H9 (cell line): Measurements from ENCODE around the gene CPD. TPM values are rescaled to one million over a fixed set of nuclear protein-coding genes. Genes with fewer than 3 reads are reported as not detected.

Experiments used
- DNase-seq: peaks from one replicate; pipeline ENCODE4 v3.0.0-alpha.2; 2017
- H2AFZ ChIP-seq: one replicate; pipeline ENCODE4 v1.6.1; 2013; ENCODE audit warnings: mild to moderate bottlenecking, low read length, control low read depth, moderate library complexity
- H2AK5ac ChIP-seq: 2 replicates; pipeline ENCODE4 v1.6.1; 2013; ENCODE audit warnings: low read length, control low read depth, mixed read lengths; ENCODE audit not compliant: insufficient read length
- H2BK120ac ChIP-seq: one replicate; pipeline ENCODE4 v1.6.1; 2013; ENCODE audit warnings: low read depth, mild to moderate bottlenecking, low read length, control low read depth, inconsistent platforms; ENCODE audit not compliant: poor library complexity, severe bottlenecking
- H2BK12ac ChIP-seq: 2 replicates; pipeline ENCODE4 v1.6.1; 2013; ENCODE audit warnings: low read length, control low read depth, mixed read lengths, low read depth; ENCODE audit not compliant: insufficient read length
- H2BK15ac ChIP-seq: 2 replicates; pipeline ENCODE4 v1.6.1; 2013; ENCODE audit warnings: low read depth, low read length, control low read depth
- H2BK20ac ChIP-seq: one replicate; pipeline ENCODE4 v1.6.1; 2013; ENCODE audit warnings: low read depth, mild to moderate bottlenecking, low read length, control low read depth, inconsistent platforms; ENCODE audit not compliant: poor library complexity, severe bottlenecking
- H2BK5ac ChIP-seq: 2 replicates; pipeline ENCODE4 v1.6.1; 2013; ENCODE audit warnings: low read length, control low read depth, mixed read lengths; ENCODE audit not compliant: insufficient read length
- H3K14ac ChIP-seq: 2 replicates; pipeline ENCODE4 v1.6.1; 2013; ENCODE audit warnings: low read length, control low read depth; ENCODE audit not compliant: insufficient read depth
- H3K18ac ChIP-seq: 2 replicates; pipeline ENCODE4 v1.6.1; 2013; ENCODE audit warnings: low read depth, mild to moderate bottlenecking, mixed read lengths, low read length, control low read depth; ENCODE audit not compliant: insufficient read length
- H3K23ac ChIP-seq: 2 replicates; pipeline ENCODE4 v1.6.1; 2013; ENCODE audit warnings: low read length, control low read depth, mixed read lengths, low read depth; ENCODE audit not compliant: insufficient read length
- H3K23me2 ChIP-seq: 2 replicates; pipeline ENCODE4 v1.6.1; 2013; ENCODE audit warnings: low read depth, mild to moderate bottlenecking, mixed read lengths, low read length, control low read depth; ENCODE audit not compliant: insufficient read length, poor library complexity, severe bottlenecking
- H3K27ac ChIP-seq: 2 replicates; pipeline ENCODE4 v1.5.1; 2013; ENCODE audit warnings: low read length, control low read depth, mixed read lengths, low read depth; ENCODE audit not compliant: insufficient read length
- H3K27me3 ChIP-seq: 2 replicates; pipeline ENCODE4 v1.6.1; 2013; ENCODE audit warnings: low read length, control low read depth, inconsistent platforms; ENCODE audit not compliant: insufficient read depth
- H3K4ac ChIP-seq: 2 replicates; pipeline ENCODE4 v1.6.1; 2013; ENCODE audit warnings: low read depth, mild to moderate bottlenecking, control low read depth, inconsistent platforms, low read length, moderate library complexity
- H3K4me1 ChIP-seq: 2 replicates; pipeline ENCODE4 v1.6.1; 2013; ENCODE audit warnings: low read length, control low read depth, inconsistent platforms; ENCODE audit not compliant: insufficient read depth
- H3K4me2 ChIP-seq: 2 replicates; pipeline ENCODE4 v1.6.1; 2013; ENCODE audit warnings: low read length, control low read depth, mixed read lengths; ENCODE audit not compliant: insufficient read length, insufficient read depth
- H3K56ac ChIP-seq: 2 replicates; pipeline ENCODE4 v1.6.1; 2013; ENCODE audit warnings: low read depth, mild to moderate bottlenecking, mixed read lengths, low read length, control low read depth; ENCODE audit not compliant: insufficient read length
- H3K79me1 ChIP-seq: 2 replicates; pipeline ENCODE4 v1.6.1; 2013; ENCODE audit warnings: low read depth, mild to moderate bottlenecking, moderate library complexity, low read length, control low read depth, inconsistent platforms; ENCODE audit not compliant: insufficient read depth, poor library complexity, severe bottlenecking
- H3K79me2 ChIP-seq: 2 replicates; pipeline ENCODE4 v1.6.1; 2013; ENCODE audit warnings: low read length, control low read depth, inconsistent platforms; ENCODE audit not compliant: insufficient read depth
- H3K9ac ChIP-seq: 2 replicates; pipeline ENCODE4 v1.6.1; 2013; ENCODE audit warnings: low read length, control low read depth, mixed read lengths; ENCODE audit not compliant: insufficient read length; ENCODE audit errors: extremely low read depth
- H3K9me3 ChIP-seq: one replicate; pipeline ENCODE4 v1.6.1; 2013; ENCODE audit warnings: low read depth, low read length, inconsistent platforms; ENCODE audit not compliant: control insufficient read depth
- H3T11ph ChIP-seq: one replicate; pipeline ENCODE4 v1.6.1; 2013; ENCODE audit warnings: mild to moderate bottlenecking, low read length, control low read depth, inconsistent platforms
- H4K20me1 ChIP-seq: one replicate; pipeline ENCODE4 v1.6.1; 2013; ENCODE audit not compliant: control insufficient read depth, insufficient read length, insufficient read depth
- H4K5ac ChIP-seq: 2 replicates; pipeline ENCODE4 v1.6.1; 2013; ENCODE audit warnings: low read depth, mild to moderate bottlenecking, mixed read lengths, low read length, control low read depth; ENCODE audit not compliant: insufficient read length
- H4K8ac ChIP-seq: replicated peaks from 2 replicates; pipeline ENCODE4 v1.6.1; 2013; ENCODE audit warnings: low read length, control low read depth, mixed read lengths, low read depth; ENCODE audit not compliant: insufficient read length
- H4K91ac ChIP-seq: 2 replicates; pipeline ENCODE4 v1.6.1; 2013; ENCODE audit warnings: low read depth, mild to moderate bottlenecking, moderate library complexity, mixed read lengths, low read length, control low read depth; ENCODE audit not compliant: insufficient read length
- H3K27ac Mint-ChIP-seq, 3 experiments: 2 replicates in 2 of 3; 3 replicates in 1 of 3; pipeline ENCODE4 v1.8.0; 2020 to 2021; ENCODE audit warnings: mixed read lengths in 3 of 3, mild to moderate bottlenecking in 1 of 3, moderate library complexity in 1 of 3
- H3K27me3 Mint-ChIP-seq: 2 replicates; pipeline ENCODE4 v1.8.0; 2021; ENCODE audit warnings: low read depth, mild to moderate bottlenecking, moderate library complexity, mixed read lengths
- H3K36me3 Mint-ChIP-seq, 3 experiments: 2 replicates in 2 of 3; 3 replicates in 1 of 3; pipeline ENCODE4 v1.8.0; 2020 to 2021; ENCODE audit warnings: low read depth in 3 of 3, mixed read lengths in 3 of 3; ENCODE audit not compliant: insufficient read depth in 1 of 3
- H3K4me1 Mint-ChIP-seq, 2 experiments: 2 replicates each; pipeline ENCODE4 v1.8.0; 2020; ENCODE audit warnings: mixed read lengths in 2 of 2
- H3K4me3 Mint-ChIP-seq, 2 experiments: 2 replicates in 1 of 2; 3 replicates in 1 of 2; pipeline ENCODE4 v1.8.0; 2020 to 2021; ENCODE audit warnings: mild to moderate bottlenecking in 2 of 2, mixed read lengths in 2 of 2, moderate library complexity in 1 of 2
- H3K9me3 Mint-ChIP-seq, 2 experiments: 2 replicates in 1 of 2; 3 replicates in 1 of 2; pipeline ENCODE4 v1.8.0; 2020; ENCODE audit warnings: mild to moderate bottlenecking in 2 of 2, mixed read lengths in 2 of 2, moderate library complexity in 1 of 2
- WGBS: extraction: QIAGEN DNeasy Blood & Tissue Kit; methylation state at CpG from one replicate; pipeline ENCODE4 v1.1.7; 2013; ENCODE audit warnings: missing lambda C conversion rate, low lambda C conversion rate, mixed read lengths; ENCODE audit not compliant: insufficient read length; ENCODE audit errors: extremely low coverage; 5-methylcytosine and 5-hydroxymethylcytosine counted together
- total RNA-seq: library from RNA; stranded (reverse); gene quantifications from 2 replicates; pipeline ENCODE4 v1.2.1, GENCODE V29; 2021
- TF ChIP-seq, protein P1 (sequence below): fragments of 200-600 bp; sonication (generic); conservative IDR thresholded peaks from 3 replicates; pipeline ENCODE4 v1.8.0; 2021; ENCODE audit warnings: antibody characterized with exemption, mild to moderate bottlenecking

CPD gene
- total RNA-seq, 1 experiment from 2014 or later, result 47.0 TPM

DNA sequence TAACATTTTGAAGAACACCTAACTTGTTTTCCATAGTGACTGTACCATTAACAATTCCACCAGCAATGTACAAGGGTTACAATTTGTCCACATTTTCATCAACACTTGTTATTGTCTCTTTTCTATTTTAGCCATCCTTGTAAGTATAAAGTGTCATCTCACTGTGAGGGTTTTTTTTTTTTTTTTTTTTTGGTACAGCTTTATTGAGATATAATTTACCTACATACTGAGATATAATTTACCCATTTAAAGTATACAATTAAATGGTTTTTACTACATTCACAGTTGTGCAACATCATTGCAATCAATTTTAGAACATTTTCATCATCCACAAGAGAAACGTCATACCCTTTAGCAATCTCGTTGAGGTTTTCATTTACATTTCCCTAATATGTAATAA lies 27.0 kb upstream of the CPD start:
- no peak overlapping the region for H2BK5ac ChIP-seq
- H2BK12ac ChIP-seq, result no peak overlapping the region
- H3K4ac ChIP-seq, result no peak overlapping the region
- Mint-ChIP-seq H3K36me3 (no peaks in the 10 kb centered on the region), H3K9me3 (0 out of 5 replicates have a peak, but pooled peaks cover 0 to 2% of the 10 kb centered on the region in 2 experiments), H3K27me3 (no peaks in the 10 kb centered on the region; the same call in 1 of the 2 replicates), H3K4me1 (peaks cover 7 to 8% of the 10 kb centered on the region in 2 experiments), H3K27ac (no peak overlapping the region), H3K4me3 (no peak overlapping the region)
- H3K4me1 ChIP-seq, result no peaks in the 10 kb centered on the region
- no peak overlapping the region for H3K18ac ChIP-seq
- no peaks in the 10 kb centered on the region for H3K23me2 ChIP-seq
- no peak overlapping the region for H4K91ac ChIP-seq
- H3K56ac ChIP-seq, result no peak overlapping the region
- H2AFZ ChIP-seq, result no peak overlapping the region
- no peak overlapping the region for H2BK20ac ChIP-seq
- H3K9me3 ChIP-seq, result no peaks in the 10 kb centered on the region
- no CpG with 5 or more reads among the region's 2 CpGs for WGBS
- no peak overlapping the region for H3T11ph ChIP-seq
- no peak overlapping the region for H2BK120ac ChIP-seq
- H3K27ac ChIP-seq, result no peak overlapping the region
- no peak overlapping the region for H2BK15ac ChIP-seq
- no peak for DNase-seq
- no peak overlapping the region for H4K5ac ChIP-seq
- no peak overlapping the region for H3K9ac ChIP-seq
- no peak overlapping the region for H3K14ac ChIP-seq
- no peaks in the 10 kb centered on the region for H4K20me1 ChIP-seq
- H3K23ac ChIP-seq, result no peak overlapping the region
- H3K27me3 ChIP-seq, result no peaks in the 10 kb centered on the region
- no peak overlapping the region for H3K4me2 ChIP-seq
- H3K79me1 ChIP-seq, result no peaks in the 10 kb centered on the region
- TF ChIP-seq, protein P1, sequence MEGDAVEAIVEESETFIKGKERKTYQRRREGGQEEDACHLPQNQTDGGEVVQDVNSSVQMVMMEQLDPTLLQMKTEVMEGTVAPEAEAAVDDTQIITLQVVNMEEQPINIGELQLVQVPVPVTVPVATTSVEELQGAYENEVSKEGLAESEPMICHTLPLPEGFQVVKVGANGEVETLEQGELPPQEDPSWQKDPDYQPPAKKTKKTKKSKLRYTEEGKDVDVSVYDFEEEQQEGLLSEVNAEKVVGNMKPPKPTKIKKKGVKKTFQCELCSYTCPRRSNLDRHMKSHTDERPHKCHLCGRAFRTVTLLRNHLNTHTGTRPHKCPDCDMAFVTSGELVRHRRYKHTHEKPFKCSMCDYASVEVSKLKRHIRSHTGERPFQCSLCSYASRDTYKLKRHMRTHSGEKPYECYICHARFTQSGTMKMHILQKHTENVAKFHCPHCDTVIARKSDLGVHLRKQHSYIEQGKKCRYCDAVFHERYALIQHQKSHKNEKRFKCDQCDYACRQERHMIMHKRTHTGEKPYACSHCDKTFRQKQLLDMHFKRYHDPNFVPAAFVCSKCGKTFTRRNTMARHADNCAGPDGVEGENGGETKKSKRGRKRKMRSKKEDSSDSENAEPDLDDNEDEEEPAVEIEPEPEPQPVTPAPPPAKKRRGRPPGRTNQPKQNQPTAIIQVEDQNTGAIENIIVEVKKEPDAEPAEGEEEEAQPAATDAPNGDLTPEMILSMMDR, result no peak
- no peaks in the 10 kb centered on the region for H3K79me2 ChIP-seq
- no peak overlapping the region for H2AK5ac ChIP-seq
- no peak overlapping the region for H4K8ac ChIP-seq
